H1 (cell line): ENCODE results near the gene ELFN1. TPM values are rescaled to one million over a fixed set of nuclear protein-coding genes. Genes with fewer than 3 reads are reported as not detected.
A peak's percentile ranks its signal among the peaks of the same experiment; 100 is the strongest.

Source experiments
- CTCF ChIA-PET: fragments of 300-600 bp; sonication (Branson Sonifier 250); formaldehyde crosslinking; loops from one replicate; lab custom pipeline; 2021; ENCODE audit not compliant: partially characterized antibody; lab: Charles Lee
- POLR2A ChIA-PET: fragments of 300-600 bp; sonication (Branson Sonifier 250); formaldehyde crosslinking; loops from one replicate; lab custom pipeline; 2021; ENCODE audit warnings: inconsistent platforms; ENCODE audit not compliant: partially characterized antibody; lab: Charles Lee
- DNase-seq, 2 experiments: peaks; one replicate each; pipeline versions ENCODE4 v3.0.0 to v3.0.0-alpha.2; 2010 to 2022; ENCODE audit warnings: low spot score in 2 of 2, low read depth in 1 of 2, mixed read lengths in 1 of 2
- FAIRE-seq: peaks from 2 replicates; lab custom pipeline; 2011; peaks lifted over from hg19 to GRCh38; lab: Jason Lieb, UNC
- H2AFZ ChIP-seq: 2 replicates; pipeline ENCODE4 v1.8.1; 2012; ENCODE audit warnings: low read length, inconsistent platforms
- H2AK5ac ChIP-seq: 2 replicates; pipeline ENCODE4 v1.6.1; 2013; ENCODE audit warnings: low read depth, low read length
- H2BK120ac ChIP-seq: replicated peaks from 2 replicates; pipeline ENCODE3; 2013; ENCODE audit warnings: low read depth, low read length, inconsistent platforms
- H2BK12ac ChIP-seq: 2 replicates; pipeline ENCODE4 v1.6.1; 2013; ENCODE audit warnings: low read depth, low read length
- H2BK15ac ChIP-seq: 2 replicates; pipeline ENCODE4 v1.6.1; 2013; ENCODE audit warnings: low read length
- H2BK20ac ChIP-seq: 2 replicates; pipeline ENCODE4 v1.6.1; 2013; ENCODE audit warnings: low read length
- H2BK5ac ChIP-seq: 2 replicates; pipeline ENCODE4 v1.6.1; 2013; ENCODE audit warnings: low read depth, low read length
- H3K14ac ChIP-seq: 2 replicates; pipeline ENCODE4 v1.6.1; 2013; ENCODE audit warnings: inconsistent platforms; ENCODE audit not compliant: insufficient read length
- H3K18ac ChIP-seq: 2 replicates; pipeline ENCODE4 v1.6.1; 2013; ENCODE audit warnings: low read length; ENCODE audit errors: extremely low read depth
- H3K23ac ChIP-seq: 2 replicates; pipeline ENCODE4 v1.6.1; 2013; ENCODE audit warnings: inconsistent platforms; ENCODE audit not compliant: insufficient read length
- H3K23me2 ChIP-seq: 2 replicates; pipeline ENCODE4 v1.6.1; 2013; ENCODE audit warnings: low read depth, low read length
- H3K27ac ChIP-seq: 2 replicates; pipeline ENCODE4 v1.6.1; 2011; ENCODE audit warnings: low read depth, low read length, inconsistent platforms
- H3K27me3 ChIP-seq, 4 experiments: replicated peaks in 1 of 4; 1 replicate in 1 of 4; 2 replicates in 3 of 4; pipeline versions ENCODE4 v1.6.1 to v1.8.1; 2011 to 2013; ENCODE audit warnings: low read length in 3 of 4, mild to moderate bottlenecking in 3 of 4, inconsistent platforms in 2 of 4, mixed read lengths in 2 of 4, moderate library complexity in 1 of 4; ENCODE audit not compliant: control insufficient read depth in 3 of 4, insufficient read depth in 3 of 4; ENCODE audit errors: extremely low read depth in 1 of 4
- H3K36me3 ChIP-seq, 4 experiments: 2 replicates each; pipeline versions ENCODE4 v1.6.1 to v1.8.1; 2011 to 2013; ENCODE audit warnings: mild to moderate bottlenecking in 4 of 4, low read length in 3 of 4, moderate library complexity in 2 of 4, control low read depth in 1 of 4, inconsistent platforms in 1 of 4; ENCODE audit not compliant: insufficient read depth in 4 of 4, control insufficient read depth in 2 of 4
- H3K4ac ChIP-seq: replicated peaks from 2 replicates; pipeline ENCODE3; 2013; ENCODE audit warnings: low read length, low read depth, mixed read lengths, inconsistent platforms; ENCODE audit not compliant: insufficient read length
- H3K4me1 ChIP-seq, 4 experiments: replicated peaks in 1 of 4; 1 replicate in 1 of 4; 2 replicates in 3 of 4; pipeline versions ENCODE4 v1.6.1 to v1.8.1; 2011 to 2013; ENCODE audit warnings: low read length in 3 of 4, inconsistent platforms in 2 of 4, mixed read lengths in 1 of 4; ENCODE audit not compliant: insufficient read depth in 4 of 4, control insufficient read depth in 3 of 4
- H3K4me2 ChIP-seq, 2 experiments: 2 replicates each; pipeline versions ENCODE4 v1.6.1 to v1.8.1; 2011 to 2013; ENCODE audit warnings: low read depth in 2 of 2, low read length in 2 of 2, control low read depth in 1 of 2, inconsistent platforms in 1 of 2, mild to moderate bottlenecking in 1 of 2; ENCODE audit not compliant: insufficient read depth in 1 of 2
- H3K4me3 ChIP-seq, 4 experiments: fragments of 200-600, 300-600 bp in 1 of 4; sonication (generic), shearing (Covaris generic), sonication (Bioruptor Twin) in 1 of 4; 2 replicates each; pipeline versions ENCODE4 v1.5.1 to v1.8.1; 2011 to 2016; ENCODE audit warnings: low read length in 4 of 4, low read depth in 3 of 4, control low read depth in 2 of 4, inconsistent platforms in 2 of 4, mild to moderate bottlenecking in 2 of 4, mixed read lengths in 1 of 4, moderate library complexity in 1 of 4; ENCODE audit not compliant: insufficient read depth in 2 of 4; ENCODE audit errors: extremely low read depth in 1 of 4
- H3K56ac ChIP-seq: replicated peaks from 2 replicates; pipeline ENCODE3; 2013; ENCODE audit warnings: low read depth, mild to moderate bottlenecking, mixed read lengths, low read length, inconsistent platforms; ENCODE audit not compliant: insufficient read length
- H3K79me1 ChIP-seq: 2 replicates; pipeline ENCODE4 v1.6.1; 2013; ENCODE audit warnings: low read depth, low read length, control low read depth
- H3K79me2 ChIP-seq, 2 experiments: 2 replicates each; pipeline versions ENCODE4 v1.6.1 to v1.8.1; 2012 to 2013; ENCODE audit warnings: low read length in 2 of 2, mild to moderate bottlenecking in 2 of 2, inconsistent platforms in 1 of 2; ENCODE audit not compliant: insufficient read depth in 2 of 2, control insufficient read depth in 1 of 2
- H3K9ac ChIP-seq, 4 experiments: replicated peaks in 1 of 4; 1 replicate in 1 of 4; 2 replicates in 3 of 4; pipeline versions ENCODE4 v1.6.1 to v1.8.1; 2011 to 2013; ENCODE audit warnings: low read depth in 3 of 4, low read length in 3 of 4, control low read depth in 2 of 4, mild to moderate bottlenecking in 2 of 4, moderate library complexity in 2 of 4, inconsistent platforms in 1 of 4; ENCODE audit errors: extremely low read depth in 1 of 4
- H3K9me3 ChIP-seq, 2 experiments: 2 replicates each; pipeline versions ENCODE4 v1.6.1 to v1.8.1; 2012 to 2013; ENCODE audit warnings: mild to moderate bottlenecking in 2 of 2, moderate library complexity in 2 of 2, control low read depth in 1 of 2, inconsistent platforms in 1 of 2, low read depth in 1 of 2, low read length in 1 of 2, mixed read lengths in 1 of 2; ENCODE audit not compliant: insufficient read depth in 2 of 2
- H4K20me1 ChIP-seq, 2 experiments: replicated peaks in 1 of 2; 2 replicates each; pipeline versions ENCODE3 to v1.8.1; 2011 to 2013; ENCODE audit warnings: inconsistent platforms in 2 of 2, low read length in 2 of 2, mild to moderate bottlenecking in 1 of 2; ENCODE audit not compliant: insufficient read depth in 2 of 2, control insufficient read depth in 1 of 2
- H4K5ac ChIP-seq: 2 replicates; pipeline ENCODE4 v1.6.1; 2013; ENCODE audit warnings: low read length, low read depth, mixed read lengths, inconsistent platforms; ENCODE audit not compliant: insufficient read length
- H4K8ac ChIP-seq: 2 replicates; pipeline ENCODE4 v1.8.0; 2013; ENCODE audit warnings: mild to moderate bottlenecking, moderate library complexity, low read length, inconsistent platforms; ENCODE audit not compliant: insufficient read depth; ENCODE audit errors: extremely low read depth
- H4K91ac ChIP-seq: replicated peaks from 2 replicates; pipeline ENCODE3; 2013; ENCODE audit warnings: low read length, mixed read lengths, inconsistent platforms; ENCODE audit not compliant: insufficient read length
- BRCA1 ChIP-seq: IDR thresholded peaks from 2 replicates; pipeline ENCODE4 v1.6.1; 2012; ENCODE audit warnings: low read depth, low read length, improper control_type of control experiment
- CTBP2 ChIP-seq: IDR thresholded peaks from 2 replicates; pipeline ENCODE4 v1.7.0; 2011; ENCODE audit warnings: borderline replicate concordance, mild to moderate bottlenecking, moderate library complexity, mixed read lengths, low read length; ENCODE audit not compliant: insufficient read depth, insufficient read length
- HDAC2 ChIP-seq, 2 experiments: fragments of 300-600 bp in 1 of 2; sonication (generic) in 1 of 2; IDR thresholded peaks; 2 replicates each; pipeline ENCODE4 v1.6.1; 2011 to 2012; ENCODE audit warnings: low read depth in 2 of 2, low read length in 2 of 2, mild to moderate bottlenecking in 2 of 2, moderate library complexity in 2 of 2, borderline replicate concordance in 1 of 2, inconsistent platforms in 1 of 2
- JUND ChIP-seq: IDR thresholded peaks from 2 replicates; pipeline ENCODE4 v1.6.1; 2011; ENCODE audit warnings: mild to moderate bottlenecking, improper control_type of control experiment, low read length
- KDM5A ChIP-seq: fragments of 200-600 bp; IDR thresholded peaks from 2 replicates; pipeline ENCODE4 v1.7.1; 2012; ENCODE audit warnings: mild to moderate bottlenecking, low read length, inconsistent platforms, mixed read lengths
- NRF1 ChIP-seq: IDR thresholded peaks from 2 replicates; pipeline ENCODE4 v1.6.1; 2011; ENCODE audit warnings: mild to moderate bottlenecking, low read depth, low read length, improper control_type of control experiment
- PHF8 ChIP-seq: fragments of 200-600 bp; sonication (generic); conservative IDR thresholded peaks from 2 replicates; pipeline ENCODE4 v1.7.1; 2012; ENCODE audit warnings: low read depth, mild to moderate bottlenecking, inconsistent platforms, low read length, moderate library complexity
- RNF2 ChIP-seq: fragments of 200-900, 300-1000 bp; sonication (generic); IDR thresholded peaks from 2 replicates; pipeline ENCODE4 v1.7.1; 2016; ENCODE audit warnings: borderline replicate concordance, low read depth, mild to moderate bottlenecking, antibody characterized with exemption, low read length; ENCODE audit not compliant: poor library complexity, severe bottlenecking; ENCODE audit errors: missing control alignments
- RXRA ChIP-seq: IDR thresholded peaks from 2 replicates; pipeline ENCODE4 v1.6.1; 2011; ENCODE audit warnings: low read depth, mild to moderate bottlenecking, low read length, moderate library complexity; ENCODE audit not compliant: insufficient read depth
- SIRT6 ChIP-seq: IDR thresholded peaks from one replicate; pipeline ENCODE4 v1.7.1; 2012; ENCODE audit warnings: low read length, inconsistent platforms
- SP1 ChIP-seq: IDR thresholded peaks from 2 replicates; pipeline ENCODE4 v1.6.1; 2011; ENCODE audit warnings: low read depth, low read length
- WGBS, 2 experiments: shearing (Covaris generic) in 1 of 2; methylation state at CpG; one replicate each; pipeline versions ENCODE4 v1.1.6 to v1.1.7; 2013 to 2015; ENCODE audit warnings: low lambda C conversion rate in 2 of 2, mixed read lengths in 2 of 2, inconsistent platforms in 1 of 2, low coverage in 1 of 2, missing lambda C conversion rate in 1 of 2; ENCODE audit not compliant: insufficient replicate concordance in 2 of 2, insufficient coverage in 1 of 2, insufficient read length in 1 of 2; ENCODE audit errors: extremely low coverage in 1 of 2, missing lambda C conversion rate in 1 of 2; 5-methylcytosine and 5-hydroxymethylcytosine counted together
- polyA plus RNA-seq, 7 experiments: library from polyadenylated mRNA; depleted of rRNA in 3 of 7; stranded (reverse) in 5 of 7; unstranded in 2 of 7; fragments of >200 nt in 5 of 7; fragments of 200-250 nt in 2 of 7; gene quantifications; 1 replicate in 5 of 7; 2 replicates in 1 of 7; 4 replicates in 1 of 7; pipeline versions ENCODE4 v1.2.1 to v1.2.3, GENCODE V29; 2011 to 2013; ENCODE audit warnings: missing spikeins in 2 of 7, mixed read lengths in 2 of 7
- total RNA-seq: library from RNA; stranded (reverse); fragmentation: NEBNext Ultra II Directional; extraction: Animal tissue kit (Norgen Biotek cat#: 25700); gene quantifications from 2 replicates; pipeline ENCODE4 v1.2.1, GENCODE V29; 2021
- TF ChIP-seq, protein P1 (sequence below): IDR thresholded peaks from 2 replicates; pipeline ENCODE4 v1.6.1; 2011; ENCODE audit warnings: low read length, improper control_type of control experiment

The ELFN1 gene
- total and polyA plus RNA-seq, 2 of the 8 experiments (the other 6 are each of a cell fraction or from before 2014, with no cell fraction given), result 2.0 to 4.5 TPM

DNA sequence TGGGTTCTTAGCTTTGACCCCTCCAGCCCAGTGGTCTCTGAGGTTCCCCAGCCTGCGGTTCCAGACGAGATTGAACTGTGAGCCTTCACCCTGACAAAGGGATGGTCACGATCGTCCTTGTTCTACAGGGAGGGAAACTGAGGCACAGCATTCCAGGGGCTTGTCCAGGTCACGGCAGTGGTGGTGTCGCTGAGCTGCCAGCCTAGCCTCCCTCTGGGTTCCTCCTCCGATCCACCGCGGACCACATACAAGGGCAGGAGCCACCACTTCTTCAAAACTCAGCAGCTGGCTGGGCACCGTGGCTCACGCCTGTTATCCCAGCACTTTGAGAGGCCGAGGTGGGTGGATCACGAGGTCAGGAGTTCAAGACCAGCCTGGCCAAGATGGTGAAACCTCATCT, 35.8 kb downstream of the ELFN1 start:
- Histone ChIP-seq H3K9ac (no peak overlapping the region), H4K20me1 (peaks cover 0 to 1% of the 10 kb centered on the region in 2 experiments), H2BK120ac (no peak overlapping the region), H2BK12ac (no peak overlapping the region), H3K79me2 (no peaks in the 10 kb centered on the region), H3K79me1 (no peaks in the 10 kb centered on the region), H2BK20ac (no peak overlapping the region), H3K18ac (no peak overlapping the region), H2AK5ac (no peak overlapping the region), H3K4me2 (no peak overlapping the region), H3K4me3 (no peak overlapping the region), H3K36me3 (no peaks in the 10 kb centered on the region; a peak in 1 of 8 replicates), H3K56ac (no peak overlapping the region), H3K27me3 (peaks cover 0 to 8% (median 6%) of the 10 kb centered on the region in 4 experiments; a peak in 4 of 7 replicates), H4K8ac (no peak overlapping the region), H3K9me3 (peaks cover 15 to 19% of the 10 kb centered on the region in 2 experiments), H4K5ac (no peak overlapping the region), H4K91ac (peak overlapping the region; percentile 2), H2BK5ac (no peak overlapping the region), H2BK15ac (no peak overlapping the region), H3K23me2 (no peaks in the 10 kb centered on the region; the same call in 1 of the 2 replicates), H3K14ac (no peak overlapping the region), H3K27ac (no peak overlapping the region), H3K4me1 (peaks cover 5 to 26% (median 16%) of the 10 kb centered on the region in 4 experiments), H2AFZ (no peak overlapping the region), H3K4ac (no peak overlapping the region), H3K23ac (no peak overlapping the region)
- ChIA-PET CTCF (interaction anchor here (1.1 to 1.9 kb wide), 3 partner anchors 34 to 127 kb away, joined by 3 to 5 read pairs (median 4); no protein-coding TSS in a partner anchor), POLR2A (interaction anchor here (1.1 to 1.6 kb wide), 2 partner anchors 11 to 129 kb away, joined by 3 read pairs; no protein-coding TSS in a partner anchor)
- DNase-seq, result peak in 1 of 2 experiments; percentile 22
- no peak for FAIRE-seq
- 93% methylated on average over 13 of the region's 13 CpGs; no CpG with 5 or more reads in 1 of the 2 experiments for WGBS, 2 experiments
- TF ChIP-seq CTBP2 (no peak), BRCA1 (no peak), NRF1 (no peak), KDM5A (no peak), RXRA (no peak), SIRT6 (no peak), SP1 (no peak), HDAC2 (IDR thresholded peaks at IDR 0.05; ENCODE audit: borderline replicate concordance in 1 of 2, low read depth in 2 of 2, low read length in 2 of 2) (no peak), JUND (no peak), RNF2 (no peak), PHF8 (no peak)
- TF ChIP-seq, protein P1, sequence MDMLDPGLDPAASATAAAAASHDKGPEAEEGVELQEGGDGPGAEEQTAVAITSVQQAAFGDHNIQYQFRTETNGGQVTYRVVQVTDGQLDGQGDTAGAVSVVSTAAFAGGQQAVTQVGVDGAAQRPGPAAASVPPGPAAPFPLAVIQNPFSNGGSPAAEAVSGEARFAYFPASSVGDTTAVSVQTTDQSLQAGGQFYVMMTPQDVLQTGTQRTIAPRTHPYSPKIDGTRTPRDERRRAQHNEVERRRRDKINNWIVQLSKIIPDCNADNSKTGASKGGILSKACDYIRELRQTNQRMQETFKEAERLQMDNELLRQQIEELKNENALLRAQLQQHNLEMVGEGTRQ, result no peak
